Testis (tissue), 3 donors: ENCODE measurements around the gene MAPRE3. TPM values are rescaled to one million over a fixed set of nuclear protein-coding genes. Genes with fewer than 3 reads are reported as not detected.

ENCODE experiments used
- DNase-seq: peaks from one replicate; pipeline ENCODE4 v3.0.0-alpha.2; 2019
- H3K27ac ChIP-seq, 2 donors: fragments of 200-600 bp; sonication (generic); one replicate each; pipeline ENCODE4 v1.5.1; 2019
- H3K27me3 ChIP-seq: fragments of 200-600 bp; sonication (generic); one replicate; pipeline ENCODE4 v1.5.1; 2019
- H3K36me3 ChIP-seq: fragments of 200-600 bp; sonication (generic); one replicate; pipeline ENCODE4 v1.5.1; 2017; ENCODE audit warnings: low read depth; ENCODE audit errors: missing control alignments
- H3K4me1 ChIP-seq: fragments of 200-600 bp; sonication (generic); one replicate; pipeline ENCODE4 v1.5.1; 2019
- H3K4me3 ChIP-seq, 2 donors: fragments of 200-600 bp; sonication (generic); one replicate each; pipeline ENCODE4 v1.5.1; 2017 to 2019
- H3K9me3 ChIP-seq: fragments of 200-600 bp; sonication (generic); one replicate; pipeline ENCODE4 v1.5.1; 2017
- CTCF ChIP-seq, 3 experiments: fragments of 450-650 bp in 2 of 3; fragments of 200-600 bp in 1 of 3; sonication (generic) in 1 of 3; IDR thresholded peaks; one replicate each; pipeline ENCODE4 v1.5.1; 2016 to 2019; ENCODE audit warnings: antibody characterized with exemption in 3 of 3, mild to moderate bottlenecking in 2 of 3, moderate library complexity in 1 of 3
- POLR2A ChIP-seq: fragments of 450-650 bp; IDR thresholded peaks from one replicate; pipeline ENCODE4 v1.6.1; 2017; ENCODE audit warnings: antibody characterized with exemption, mild to moderate bottlenecking, moderate library complexity
- WGBS, 2 donors: methylation state at CpG; one replicate each; pipeline ENCODE4 v1.1.5; 2018; 5-methylcytosine and 5-hydroxymethylcytosine counted together
- intact Hi-C: fragments of 100-400 bp; cut with DNase I; formaldehyde crosslinking; loops from one replicate; pipeline ENCODE4 v1.15.1; 2023; ENCODE audit warnings: low total_unique reads
- polyA plus RNA-seq: library from polyadenylated mRNA; stranded (reverse); fragments of 350-450 nt; fragmentation: Illumina TruSeq; extraction: RNeasy Lipid Tissue Mini Kit (QIAGEN cat#74804); gene quantifications from one replicate; pipeline ENCODE4 v1.2.3, GENCODE V29; 2014; ENCODE audit warnings: low read depth, low replicate concordance; ENCODE audit not compliant: insufficient read depth
- total RNA-seq, 2 donors: library from RNA; depleted of rRNA; stranded (reverse); fragments of >200 nt; gene quantifications; one replicate each; pipeline ENCODE4 v1.2.3, GENCODE V29; 2016

The MAPRE3 gene
- total and polyA plus RNA-seq, 3 donors from 2014 or later: 31.4 to 112 (median 49.8) TPM

GRCh38 chr2:27051902-27052645 is 81.6 kb downstream of the MAPRE3 start:
- intact Hi-C loops: no loop called here
- TF ChIP-seq POLR2A: no peak
- no peak for TF ChIP-seq CTCF (IDR thresholded peaks at IDR 0.05)

GRCh38 chr2:27053321-27053720 is 82.9 kb downstream of the MAPRE3 start:
- H3K27me3 ChIP-seq: no peaks in the 10 kb centered on the region
- TF ChIP-seq POLR2A: no peak
- no peak for TF ChIP-seq CTCF (IDR thresholded peaks at IDR 0.05)
- no peak for DNase-seq
- no peaks in the 10 kb centered on the region for H3K36me3 ChIP-seq
- 81% methylated on average over 11 of the region's 11 CpGs for WGBS, 2 donors
- H3K4me1 ChIP-seq: peaks cover 8% of the 10 kb centered on the region
- intact Hi-C loops: no loop called here
- no peak overlapping the region for H3K27ac ChIP-seq
- no peaks in the 10 kb centered on the region for H3K9me3 ChIP-seq
- no peak overlapping the region for H3K4me3 ChIP-seq

More at GRCh38 chr2:27051902-27052645, 81.6 kb downstream of the MAPRE3 start:
- H3K36me3 ChIP-seq: no peaks in the 10 kb centered on the region
- no peak for DNase-seq
- H3K27me3 ChIP-seq: no peaks in the 10 kb centered on the region
- peak overlapping the region; percentile 96 to 97 for H3K4me3 ChIP-seq
- H3K9me3 ChIP-seq: no peaks in the 10 kb centered on the region
- peaks cover 8% of the 10 kb centered on the region for H3K4me1 ChIP-seq
- WGBS, 2 donors: 6 to 10% methylated on average over 5 to 15 of the region's 24 CpGs
- H3K27ac ChIP-seq: peak overlapping the region; percentile 94 to 95

- TF ChIP-seq POLR2A (no peak), CTCF (IDR thresholded peaks at IDR 0.05) (no peak)
- Histone ChIP-seq H3K9me3 (no peaks in the 10 kb centered on the region), H3K4me1 (peaks cover 8% of the 10 kb centered on the region), H3K27me3 (no peaks in the 10 kb centered on the region), H3K27ac (no peak overlapping the region), H3K36me3 (no peaks in the 10 kb centered on the region), H3K4me3 (no peak overlapping the region)
- 84 to 92% methylated on average over 8 of the region's 8 CpGs for WGBS, 2 donors
- intact Hi-C loops: no loop called here
- no peak for DNase-seq
Measured at GRCh38 chr2:27053776-27054175, 83.3 kb downstream of the MAPRE3 start.

DNA sequence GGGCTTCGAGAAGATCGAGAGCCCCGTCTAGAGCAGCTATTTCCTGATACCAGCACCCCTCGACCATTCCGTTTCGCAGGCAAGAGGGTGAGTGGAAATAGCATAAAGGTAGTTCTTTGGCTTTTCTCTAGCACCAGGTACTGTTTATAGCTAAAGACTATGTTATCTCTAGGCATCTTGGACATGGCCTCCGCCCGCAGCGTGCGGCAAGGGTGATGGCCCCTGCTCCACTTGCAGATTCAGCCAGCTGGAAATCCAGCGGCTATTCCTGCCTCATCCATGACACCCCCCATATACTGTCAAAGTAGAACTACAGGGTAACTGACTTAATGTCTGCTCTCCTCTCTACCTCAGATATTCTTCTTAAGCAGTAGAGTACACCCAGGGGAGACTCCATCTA is 84.3 kb downstream of the MAPRE3 start:
- no peak for DNase-seq
- WGBS, 2 donors: 93 to 97% methylated on average over 11 of the region's 11 CpGs
- Histone ChIP-seq H3K4me3 (no peak overlapping the region), H3K36me3 (no peaks in the 10 kb centered on the region), H3K9me3 (no peaks in the 10 kb centered on the region), H3K27me3 (no peaks in the 10 kb centered on the region), H3K27ac (no peak overlapping the region), H3K4me1 (peaks cover 8% of the 10 kb centered on the region)
- TF ChIP-seq CTCF (IDR thresholded peaks at IDR 0.05): no peak
- no peak for TF ChIP-seq POLR2A
- intact Hi-C loops: no loop called here

DNA sequence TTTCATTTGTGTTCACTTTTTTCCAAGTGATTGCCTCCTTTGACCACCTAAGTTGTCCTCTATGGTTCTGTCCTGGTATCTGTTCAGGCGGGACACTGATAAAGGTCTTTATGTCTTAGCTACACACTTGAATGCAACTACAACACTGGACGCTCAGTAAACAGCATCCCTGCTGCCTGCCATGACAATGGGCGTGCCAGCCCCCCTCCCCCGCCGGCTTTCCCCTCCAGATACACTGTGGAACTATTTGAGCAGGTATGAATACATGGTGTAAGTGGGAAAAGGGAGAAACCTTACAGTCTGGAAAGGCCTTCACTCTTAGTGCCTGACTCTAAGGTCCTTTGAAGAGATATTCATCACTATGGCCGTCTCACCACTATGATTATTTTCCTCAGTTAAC is 86.7 kb downstream of the MAPRE3 start:
- Histone ChIP-seq H3K36me3 (no peaks in the 10 kb centered on the region), H3K4me1 (peaks cover 5% of the 10 kb centered on the region), H3K9me3 (no peaks in the 10 kb centered on the region), H3K4me3 (no peak overlapping the region), H3K27ac (no peak overlapping the region), H3K27me3 (no peaks in the 10 kb centered on the region)
- intact Hi-C loops: no loop called here
- DNase-seq: no peak
- WGBS, 2 donors: 88 to 92% methylated on average over 6 of the region's 6 CpGs
- TF ChIP-seq CTCF (IDR thresholded peaks at IDR 0.05) (no peak), POLR2A (no peak)
